Activated naive CD8-positive, alpha-beta T cell treated with anti-CD3 and anti-CD28 coated beads for 36 hours (primary cell): ENCODE measurements around the gene INSC. TPM values are rescaled to one million over a fixed set of nuclear protein-coding genes. Genes with fewer than 3 reads are reported as not detected.
"Not testable (repeated sequence)": the region's sequence is repeated elsewhere in the genome, so short reads cannot be mapped to it uniquely, and the experiment has no call there.

Source experiments
- DNase-seq: peaks from one replicate; pipeline ENCODE4 v3.0.0; 2021
- H3K27ac Mint-ChIP-seq: one replicate; pipeline ENCODE4 v1.8.0; 2022; ENCODE audit warnings: mild to moderate bottlenecking, moderate library complexity, mixed read lengths
- H3K27me3 Mint-ChIP-seq: one replicate; pipeline ENCODE4 v1.8.0; 2022; ENCODE audit warnings: mild to moderate bottlenecking, mixed read lengths
- H3K36me3 Mint-ChIP-seq: one replicate; pipeline ENCODE4 v1.8.0; 2021; ENCODE audit warnings: mild to moderate bottlenecking, mixed read lengths
- H3K4me1 Mint-ChIP-seq: one replicate; pipeline ENCODE4 v1.8.0; 2021; ENCODE audit warnings: mixed read lengths
- H3K4me3 Mint-ChIP-seq: one replicate; pipeline ENCODE4 v1.8.0; 2022; ENCODE audit warnings: mild to moderate bottlenecking, moderate library complexity, mixed read lengths
- H3K9me3 Mint-ChIP-seq: one replicate; pipeline ENCODE4 v1.8.0; 2022; ENCODE audit warnings: mixed read lengths
- total RNA-seq, 2 experiments: library from RNA; stranded (reverse); gene quantifications; one replicate each; pipeline ENCODE4 v1.2.3, GENCODE V29; 2021

Gene INSC, protein sequence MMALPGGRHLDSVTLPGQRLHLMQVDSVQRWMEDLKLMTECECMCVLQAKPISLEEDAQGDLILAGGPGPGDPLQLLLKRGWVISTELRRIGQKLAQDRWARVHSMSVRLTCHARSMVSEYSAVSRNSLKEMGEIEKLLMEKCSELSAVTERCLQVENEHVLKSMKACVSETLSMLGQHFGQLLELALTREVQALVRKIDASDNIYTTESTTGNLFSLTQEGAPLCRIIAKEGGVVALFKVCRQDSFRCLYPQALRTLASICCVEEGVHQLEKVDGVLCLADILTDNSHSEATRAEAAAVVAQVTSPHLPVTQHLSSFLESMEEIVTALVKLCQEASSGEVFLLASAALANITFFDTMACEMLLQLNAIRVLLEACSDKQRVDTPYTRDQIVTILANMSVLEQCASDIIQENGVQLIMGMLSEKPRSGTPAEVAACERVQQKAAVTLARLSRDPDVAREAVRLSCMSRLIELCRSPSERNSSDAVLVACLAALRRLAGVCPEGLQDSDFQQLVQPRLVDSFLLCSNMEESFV
- under 1 TPM; 0.27 to 0.30 TPM for total RNA-seq

- H3K27ac Mint-ChIP-seq: no peak within 1 kb of the TSS
- DNase-seq: no peak
- H3K9me3 Mint-ChIP-seq: no peaks in the 10 kb centered on the region
- H3K4me1 Mint-ChIP-seq: peaks cover 27% of the 10 kb centered on the region
- peak within 1 kb of the TSS; percentile 32 for H3K4me3 Mint-ChIP-seq
- peaks cover 58% of the 10 kb centered on the region for H3K27me3 Mint-ChIP-seq
- H3K36me3 Mint-ChIP-seq: no peaks in the 10 kb centered on the region
Observed at GRCh38 chr11:15114501-15115475, at the start of gene INSC. Gene INSC (plus strand): TSS chr11:15114923. CDS start chr11:15149175, 34,252 bp downstream.

DNA sequence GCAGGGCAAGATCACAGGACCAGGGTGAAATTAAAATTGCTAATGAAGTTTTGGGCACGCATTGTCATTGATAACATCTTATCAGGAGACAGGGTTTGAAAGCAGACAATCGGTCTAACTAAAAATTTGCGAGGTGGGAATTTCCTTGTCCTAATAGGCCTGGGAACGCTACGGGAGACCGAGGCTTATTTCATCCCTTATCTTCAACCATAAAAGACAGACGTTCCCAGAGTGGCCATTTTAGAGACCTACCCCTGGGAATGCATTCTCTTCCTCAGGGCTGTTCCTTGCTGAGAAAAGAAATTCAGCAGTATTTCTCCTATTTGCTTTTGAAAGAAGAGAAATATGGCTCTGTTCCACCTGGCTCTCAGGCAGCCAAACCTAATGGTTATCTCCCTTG, 45.0 kb upstream of the INSC start:
- H3K4me3 Mint-ChIP-seq, H3K27ac Mint-ChIP-seq, H3K36me3 Mint-ChIP-seq, DNase-seq: not testable (repeated sequence)
- Mint-ChIP-seq H3K9me3 (peaks cover 13% of the 10 kb centered on the region), H3K4me1 (peaks cover 12% of the 10 kb centered on the region), H3K27me3 (peaks cover 23% of the 10 kb centered on the region)

- Mint-ChIP-seq H3K27ac (no peak overlapping the region), H3K27me3 (peaks cover 21% of the 10 kb centered on the region), H3K9me3 (peaks cover 13% of the 10 kb centered on the region), H3K36me3 (peaks cover 7% of the 10 kb centered on the region), H3K4me3 (no peak overlapping the region), H3K4me1 (peaks cover 12% of the 10 kb centered on the region)
- no peak for DNase-seq
Observed at GRCh38 chr11:15071556-15072255, 43.0 kb upstream of the INSC start.

DNA sequence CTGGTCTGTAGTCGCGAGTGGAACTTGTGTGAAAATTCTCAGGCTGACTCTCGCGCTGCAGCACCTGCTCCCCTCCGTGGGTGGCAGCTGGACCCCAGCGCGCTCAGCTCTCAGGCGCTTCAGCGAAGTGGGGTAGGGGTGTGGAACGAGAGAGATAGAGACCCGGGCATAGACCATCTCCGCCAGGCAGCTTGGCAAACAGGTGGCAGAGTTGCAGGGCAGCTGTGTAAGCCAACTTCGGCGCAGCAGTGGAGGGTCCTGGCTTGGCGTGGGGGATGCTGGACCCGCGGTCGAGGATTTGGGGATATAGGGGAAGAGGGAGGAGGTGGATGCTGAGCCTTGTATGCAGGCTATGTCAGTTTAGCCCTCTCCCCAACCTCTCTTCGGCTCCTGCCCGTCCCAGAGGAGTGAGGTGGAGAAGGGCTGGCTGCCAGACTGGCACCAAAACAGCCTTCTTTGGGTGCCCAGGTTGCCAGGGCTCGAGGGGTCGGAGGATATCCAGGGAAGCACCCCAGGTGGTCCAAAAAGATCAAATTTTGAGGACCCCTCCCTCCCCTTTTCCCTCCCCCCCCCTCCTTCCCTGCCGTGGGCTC, 42.1 kb upstream of the INSC start:
- peaks cover 12% of the 10 kb centered on the region for H3K4me1 Mint-ChIP-seq
- no peak for DNase-seq
- peaks cover 21% of the 10 kb centered on the region for H3K27me3 Mint-ChIP-seq
- no peak overlapping the region for H3K27ac Mint-ChIP-seq
- peaks cover 13% of the 10 kb centered on the region for H3K9me3 Mint-ChIP-seq
- peak overlapping the region; percentile 49 for H3K4me3 Mint-ChIP-seq
- H3K36me3 Mint-ChIP-seq: peaks cover 7% of the 10 kb centered on the region

DNA sequence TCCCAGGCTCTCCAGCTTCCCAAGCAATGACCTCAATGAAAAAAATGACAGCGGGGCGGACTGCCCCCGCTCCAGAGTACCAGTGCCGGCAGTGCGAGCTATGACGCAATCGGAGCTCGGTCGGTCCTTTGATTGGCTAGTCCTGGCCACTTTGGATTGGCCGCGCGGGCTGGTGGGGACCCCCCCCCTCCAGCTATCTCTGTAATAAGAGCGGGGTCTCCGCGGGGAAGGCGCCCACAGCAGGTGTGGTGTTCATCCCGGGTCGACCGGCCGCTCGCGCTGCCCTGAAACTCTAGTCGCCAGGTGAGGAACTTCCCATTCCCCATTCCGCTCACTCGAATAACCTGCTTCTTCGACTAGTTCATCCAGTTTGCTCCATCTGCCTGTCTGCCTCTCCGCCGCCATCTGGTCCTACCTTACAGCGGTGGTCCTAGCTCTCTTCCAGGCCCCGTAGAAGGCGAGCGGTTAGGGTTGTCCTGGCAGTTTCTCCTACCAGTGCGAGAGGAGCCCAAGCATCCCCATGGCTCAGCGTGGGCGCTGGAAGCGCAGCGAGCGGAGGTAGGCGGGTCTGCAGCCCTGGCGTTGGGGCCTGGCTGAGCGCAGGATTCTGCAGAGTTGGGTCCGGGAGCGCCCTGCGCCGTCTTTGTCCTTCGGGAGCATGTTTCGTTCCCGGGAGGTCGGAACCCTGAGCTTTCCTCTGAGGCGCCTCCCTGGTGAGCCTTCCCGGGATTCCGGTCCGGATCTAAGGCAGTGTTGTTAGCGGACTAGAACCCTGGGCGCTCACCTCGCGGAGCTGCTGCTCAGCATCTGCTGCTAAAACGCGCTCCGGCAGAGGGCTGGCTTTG, 41.1 kb upstream of the INSC start, which contains the start of gene CALCB:
Gene CALCB (plus strand): TSS at position 233 of the 845 bp plus-strand sequence. CDS start 1,126 bp downstream, outside the sequence.
- peaks cover 4% of the 10 kb centered on the region for H3K36me3 Mint-ChIP-seq
- H3K9me3 Mint-ChIP-seq: peaks cover 10% of the 10 kb centered on the region

GRCh38 chr11:15074206-15075161, 40.2 kb upstream of the INSC start:
- Mint-ChIP-seq H3K4me3 (peak overlapping the region; percentile 85), H3K36me3 (no peaks in the 10 kb centered on the region), H3K4me1 (peaks cover 12% of the 10 kb centered on the region), H3K9me3 (peaks cover 5% of the 10 kb centered on the region), H3K27me3 (peaks cover 21% of the 10 kb centered on the region), H3K27ac (peak overlapping the region; percentile 70)
- DNase-seq: peak; percentile 89

More for the DNA sequence above, 41.1 kb upstream of the INSC start, which contains the start of gene CALCB:
- Mint-ChIP-seq H3K4me1 (peaks cover 12% of the 10 kb centered on the region), H3K27ac (peak within 1 kb of the TSS; percentile 70), H3K27me3 (peaks cover 21% of the 10 kb centered on the region), H3K4me3 (peak within 1 kb of the TSS; percentile 85)
- DNase-seq: peak; percentile 51

DNA sequence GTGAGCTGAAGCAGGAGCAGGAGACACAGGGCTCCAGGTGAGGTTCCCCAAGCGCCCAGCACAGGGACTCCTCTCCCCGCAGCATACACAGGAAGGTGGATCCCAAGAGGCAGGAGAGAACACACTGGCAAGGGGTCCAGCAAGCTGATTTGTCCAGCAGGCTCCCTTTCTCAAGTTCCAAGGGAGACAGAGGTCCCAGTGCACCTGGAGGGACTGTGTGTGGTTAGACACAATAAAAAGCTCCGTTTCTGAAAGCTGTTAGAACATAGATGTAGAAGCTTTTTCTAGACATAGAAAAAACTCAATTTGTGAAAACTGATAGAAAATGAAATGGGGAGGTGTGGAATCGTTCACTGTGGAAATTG, 39.6 kb upstream of the INSC start:
- peaks cover 12% of the 10 kb centered on the region for H3K4me1 Mint-ChIP-seq

DNA sequence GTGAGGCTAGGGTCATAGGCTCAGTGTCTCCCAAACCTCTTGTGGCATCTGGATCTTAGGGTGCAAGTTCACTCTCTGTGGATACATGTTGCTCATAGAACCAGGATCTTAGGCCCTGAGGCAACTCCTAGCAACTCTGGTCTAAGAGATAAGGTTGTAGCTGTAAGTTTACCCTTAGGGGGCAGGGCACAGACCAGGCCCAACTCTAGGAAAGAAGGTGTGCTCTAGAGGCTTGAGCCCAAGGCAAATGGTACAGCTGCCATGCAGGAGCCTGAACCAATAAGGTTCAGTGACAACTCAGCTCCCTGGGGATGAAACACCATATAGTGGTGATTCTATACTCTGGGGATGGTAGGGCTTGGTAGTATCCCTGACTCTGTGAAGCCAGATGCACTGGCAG, 23.5 kb upstream of the INSC start:
- H3K4me3 Mint-ChIP-seq: no peak overlapping the region
- H3K27ac Mint-ChIP-seq: no peak overlapping the region

More for the DNA sequence above, 39.6 kb upstream of the INSC start:
- Mint-ChIP-seq H3K27me3 (peaks cover 21% of the 10 kb centered on the region), H3K36me3 (no peaks in the 10 kb centered on the region), H3K4me3 (no peak overlapping the region), H3K27ac (no peak overlapping the region), H3K9me3 (peaks cover under 1% of the 10 kb centered on the region)
- no peak for DNase-seq

GRCh38 chr11:15091625-15092024, 23.1 kb upstream of the INSC start:
- H3K36me3 Mint-ChIP-seq: no peaks in the 10 kb centered on the region
- peaks cover 5% of the 10 kb centered on the region for H3K9me3 Mint-ChIP-seq
- H3K4me1 Mint-ChIP-seq: no peaks in the 10 kb centered on the region
- no peak overlapping the region for H3K4me3 Mint-ChIP-seq
- H3K27ac Mint-ChIP-seq: no peak overlapping the region
- H3K27me3 Mint-ChIP-seq: peaks cover 21% of the 10 kb centered on the region
- no peak for DNase-seq

More for the DNA sequence above, 23.5 kb upstream of the INSC start:
- peaks cover 19% of the 10 kb centered on the region for H3K27me3 Mint-ChIP-seq
- no peaks in the 10 kb centered on the region for H3K36me3 Mint-ChIP-seq
- peaks cover 5% of the 10 kb centered on the region for H3K9me3 Mint-ChIP-seq
- DNase-seq: no peak
- H3K4me1 Mint-ChIP-seq: no peaks in the 10 kb centered on the region

- H3K4me3 Mint-ChIP-seq: no peak overlapping the region
- H3K9me3 Mint-ChIP-seq: no peaks in the 10 kb centered on the region
- H3K4me1 Mint-ChIP-seq: no peaks in the 10 kb centered on the region
- H3K27me3 Mint-ChIP-seq: peaks cover 32% of the 10 kb centered on the region
- DNase-seq: no peak
- H3K36me3 Mint-ChIP-seq: no peaks in the 10 kb centered on the region
- H3K27ac Mint-ChIP-seq: no peak overlapping the region
Observed at GRCh38 chr11:15093432-15093831, 21.3 kb upstream of the INSC start.

GRCh38 chr11:15095736-15096228, 18.9 kb upstream of the INSC start:
- Mint-ChIP-seq H3K27me3 (peaks cover 20% of the 10 kb centered on the region), H3K36me3 (no peaks in the 10 kb centered on the region)

GRCh38 chr11:15097411-15097810, 17.3 kb upstream of the INSC start:
- peaks cover 23% of the 10 kb centered on the region for H3K27me3 Mint-ChIP-seq
- H3K4me1 Mint-ChIP-seq: peaks cover 3% of the 10 kb centered on the region
- H3K9me3 Mint-ChIP-seq: no peaks in the 10 kb centered on the region
- H3K36me3 Mint-ChIP-seq: no peaks in the 10 kb centered on the region
- no peak overlapping the region for H3K27ac Mint-ChIP-seq
- no peak overlapping the region for H3K4me3 Mint-ChIP-seq
- DNase-seq: no peak

More at GRCh38 chr11:15095736-15096228, 18.9 kb upstream of the INSC start:
- Mint-ChIP-seq H3K4me3 (no peak overlapping the region), H3K27ac (no peak overlapping the region), H3K4me1 (no peaks in the 10 kb centered on the region), H3K9me3 (no peaks in the 10 kb centered on the region)
- no peak for DNase-seq
